Measurements from ENCODE around the gene ASPN. TPM values are rescaled to one million over a fixed set of nuclear protein-coding genes. Genes with fewer than 3 reads are reported as not detected.
A peak's percentile ranks its signal among the peaks of the same experiment; 100 is the strongest.

Gene ASPN
- 3.5 TPM for polyA plus RNA-seq (2013, experiment 1 of 2)
- 3.7 TPM for polyA plus RNA-seq (2013, experiment 2 of 2)

DNA sequence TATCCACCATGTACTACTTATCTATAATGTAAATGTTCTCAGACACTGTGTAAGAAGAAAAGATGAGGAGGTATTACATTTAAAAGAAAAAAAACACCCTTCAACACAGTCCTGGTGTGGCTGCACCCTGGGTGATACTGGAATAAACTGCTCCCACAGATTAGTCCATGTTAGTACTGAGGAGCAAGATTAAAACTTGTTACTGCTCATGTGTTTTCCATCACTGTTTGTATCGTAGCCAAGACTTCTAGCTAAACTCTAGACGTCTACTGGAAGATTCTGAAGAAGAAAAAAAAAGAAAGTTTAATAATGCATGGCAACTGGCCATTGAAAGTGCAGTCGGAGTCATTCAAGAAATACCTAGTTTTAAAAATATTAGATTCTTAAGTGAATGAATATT lies at the start of gene ASPN:
Gene ASPN, minus strand, starts transcription at position 178 of the 400 bp plus-strand sequence.
- peak within 1 kb of the TSS; percentile 90 to 95 for H3K18ac ChIP-seq (ENCODE audit: low read depth in 1 of 2, low read length in 2 of 2)
- no peaks in the 10 kb centered on the region for H3K79me1 ChIP-seq (replicated peaks; ENCODE audit: low read length, poor library complexity, severe bottlenecking)
- no peak within 1 kb of the TSS for H2AFZ ChIP-seq (ENCODE audit: low read depth, low read length)
- H3K36me3 ChIP-seq (ENCODE audit: control insufficient read depth in 1 of 2, insufficient read depth in 2 of 2, low read depth in 1 of 2, low read length in 2 of 2), result no peaks in the 10 kb centered on the region
- no peak for DNase-seq
- H3K23ac ChIP-seq (ENCODE audit: low read length in 2 of 2), result no peak within 1 kb of the TSS
- peaks cover 3% of the 10 kb centered on the region for H3K4me1 ChIP-seq (ENCODE audit: control insufficient read depth, insufficient read depth, low read depth, low read length)
- no peak within 1 kb of the TSS for H4K91ac ChIP-seq (ENCODE audit: low read length)
- H4K8ac ChIP-seq (ENCODE audit: low read length), result no peak within 1 kb of the TSS
- no peak within 1 kb of the TSS for H3K27ac ChIP-seq (ENCODE audit: low read length, poor library complexity, severe bottlenecking)
- H2BK15ac ChIP-seq (ENCODE audit: low read depth, poor library complexity, severe bottlenecking), result no peak within 1 kb of the TSS
- H3K14ac ChIP-seq (ENCODE audit: low read length in 2 of 2), result no peak within 1 kb of the TSS
- no peak within 1 kb of the TSS for H2BK5ac ChIP-seq (ENCODE audit: low read depth, low read length, poor library complexity, severe bottlenecking)
- peak within 1 kb of the TSS in 1 of 2 experiments; percentile 65 for H3K4me3 ChIP-seq (ENCODE audit: insufficient read depth in 1 of 2, low read depth in 1 of 2, low read length in 2 of 2)
- H2BK120ac ChIP-seq (ENCODE audit: low read depth, low read length), result no peak within 1 kb of the TSS
- no peaks in the 10 kb centered on the region for H3K27me3 ChIP-seq (ENCODE audit: control insufficient read depth in 1 of 2, insufficient read depth in 1 of 2, low read length in 2 of 2)
- WGBS, result 100% methylated on average over 2 of the region's 3 CpGs
- no peak within 1 kb of the TSS for H2AK5ac ChIP-seq (ENCODE audit: low read length, severe bottlenecking)
- peak within 1 kb of the TSS in 1 of 2 experiments; percentile 95 for H3K4ac ChIP-seq (ENCODE audit: low read depth in 1 of 2, low read length in 2 of 2)
- H3K9ac ChIP-seq (ENCODE audit: low read length), result peak within 1 kb of the TSS; percentile 88
- peak within 1 kb of the TSS in 1 of 2 experiments; percentile 97 for H2BK12ac ChIP-seq (ENCODE audit: low read length in 2 of 2)
- H3K4me2 ChIP-seq (ENCODE audit: low read length, poor library complexity, severe bottlenecking), result no peak within 1 kb of the TSS
- H3K9me3 ChIP-seq (ENCODE audit: control insufficient read depth, low read length), result no peaks in the 10 kb centered on the region

DNA sequence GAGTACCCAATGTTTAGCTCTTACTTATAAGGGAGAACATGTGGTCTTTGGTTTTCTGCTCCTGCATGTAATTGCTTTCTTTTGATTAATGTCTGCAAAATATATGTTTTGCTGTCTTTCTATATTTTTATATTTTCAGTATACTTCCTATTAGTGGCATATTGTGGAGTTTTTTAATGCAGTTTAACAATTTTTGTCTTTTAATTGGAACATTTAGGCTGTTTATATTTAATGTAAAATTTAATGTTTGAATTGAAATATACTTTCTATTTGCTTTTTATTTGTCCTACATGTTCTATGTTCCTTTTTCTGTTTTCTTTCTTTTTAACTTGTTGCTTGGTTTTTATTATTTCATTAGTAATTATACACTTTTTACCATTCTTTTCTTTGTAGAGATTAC lies 48.6 kb upstream of the ASPN start:
- Histone ChIP-seq H3K9ac (ENCODE audit: low read length) (no peak overlapping the region), H2BK120ac (ENCODE audit: low read depth, low read length) (no peak overlapping the region), H3K18ac (ENCODE audit: low read depth in 1 of 2, low read length in 2 of 2) (no peak overlapping the region), H2BK12ac (ENCODE audit: low read length in 2 of 2) (no peak overlapping the region), H2AK5ac (ENCODE audit: low read length, severe bottlenecking) (no peak overlapping the region), H3K36me3 (ENCODE audit: control insufficient read depth in 1 of 2, insufficient read depth in 2 of 2, low read depth in 1 of 2, low read length in 2 of 2) (no peaks in the 10 kb centered on the region), H3K4me2 (ENCODE audit: low read length, poor library complexity, severe bottlenecking) (no peak overlapping the region), H3K23ac (ENCODE audit: low read length in 2 of 2) (no peak overlapping the region), H3K14ac (ENCODE audit: low read length in 2 of 2) (no peak overlapping the region), H2BK5ac (ENCODE audit: low read depth, low read length, poor library complexity, severe bottlenecking) (no peak overlapping the region), H2BK15ac (ENCODE audit: low read depth, poor library complexity, severe bottlenecking) (no peak overlapping the region), H4K91ac (ENCODE audit: low read length) (no peak overlapping the region), H3K4me3 (ENCODE audit: insufficient read depth in 1 of 2, low read depth in 1 of 2, low read length in 2 of 2) (no peak overlapping the region), H3K4me1 (ENCODE audit: control insufficient read depth, insufficient read depth, low read depth, low read length) (peaks cover 1% of the 10 kb centered on the region), H3K4ac (ENCODE audit: low read depth in 1 of 2, low read length in 2 of 2) (no peak overlapping the region), H4K8ac (ENCODE audit: low read length) (no peak overlapping the region), H3K79me1 (replicated peaks; ENCODE audit: low read length, poor library complexity, severe bottlenecking) (no peaks in the 10 kb centered on the region), H2AFZ (ENCODE audit: low read depth, low read length) (no peak overlapping the region), H3K27me3 (ENCODE audit: control insufficient read depth in 1 of 2, insufficient read depth in 1 of 2, low read length in 2 of 2) (no peaks in the 10 kb centered on the region), H3K27ac (ENCODE audit: low read length, poor library complexity, severe bottlenecking) (no peak overlapping the region), H3K9me3 (ENCODE audit: control insufficient read depth, low read length) (no peaks in the 10 kb centered on the region)
- no peak for DNase-seq

DNA sequence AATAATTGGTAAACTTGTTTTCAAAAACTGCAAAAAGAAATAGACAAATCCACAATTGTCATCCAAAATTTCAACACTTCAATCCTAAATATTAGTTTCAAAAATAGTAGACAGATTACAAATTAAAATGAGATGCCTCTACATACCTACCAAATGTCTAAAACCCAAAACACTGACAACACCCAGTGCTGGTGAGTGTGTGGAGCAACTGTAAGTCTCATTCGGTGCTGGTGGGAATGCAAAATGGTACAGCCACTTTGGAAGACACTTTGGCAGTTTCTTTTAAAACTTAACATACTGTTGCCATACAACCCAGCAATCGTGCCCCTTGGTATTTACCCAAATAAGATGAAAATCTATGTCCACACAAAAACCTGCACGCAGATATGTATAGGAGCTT lies 46.8 kb upstream of the ASPN start:
- H4K8ac ChIP-seq (ENCODE audit: low read length), result no peak overlapping the region
- H2BK5ac ChIP-seq (ENCODE audit: low read depth, low read length, poor library complexity, severe bottlenecking), result no peak overlapping the region
- no peaks in the 10 kb centered on the region for H3K27me3 ChIP-seq (ENCODE audit: control insufficient read depth in 1 of 2, insufficient read depth in 1 of 2, low read length in 2 of 2)
- no peak overlapping the region for H3K4me2 ChIP-seq (ENCODE audit: low read length, poor library complexity, severe bottlenecking)
- H2BK12ac ChIP-seq (ENCODE audit: low read length in 2 of 2), result no peak overlapping the region
- H3K9me3 ChIP-seq (ENCODE audit: control insufficient read depth, low read length), result no peaks in the 10 kb centered on the region
- H3K9ac ChIP-seq (ENCODE audit: low read length), result no peak overlapping the region
- no peaks in the 10 kb centered on the region for H3K79me1 ChIP-seq (replicated peaks; ENCODE audit: low read length, poor library complexity, severe bottlenecking)
- no peak overlapping the region for H3K4ac ChIP-seq (ENCODE audit: low read depth in 1 of 2, low read length in 2 of 2)
- no peak overlapping the region for H3K23ac ChIP-seq (ENCODE audit: low read length in 2 of 2)
- no peak overlapping the region for H2BK120ac ChIP-seq (ENCODE audit: low read depth, low read length)
- no peak overlapping the region for H3K27ac ChIP-seq (ENCODE audit: low read length, poor library complexity, severe bottlenecking)
- H3K18ac ChIP-seq (ENCODE audit: low read depth in 1 of 2, low read length in 2 of 2), result no peak overlapping the region
- H3K4me1 ChIP-seq (ENCODE audit: control insufficient read depth, insufficient read depth, low read depth, low read length), result no peaks in the 10 kb centered on the region
- H2AFZ ChIP-seq (ENCODE audit: low read depth, low read length), result no peak overlapping the region
- no peak for DNase-seq
- H3K36me3 ChIP-seq (ENCODE audit: control insufficient read depth in 1 of 2, insufficient read depth in 2 of 2, low read depth in 1 of 2, low read length in 2 of 2), result no peaks in the 10 kb centered on the region
- no peak overlapping the region for H3K4me3 ChIP-seq (ENCODE audit: insufficient read depth in 1 of 2, low read depth in 1 of 2, low read length in 2 of 2)
- no peak overlapping the region for H3K14ac ChIP-seq (ENCODE audit: low read length in 2 of 2)
- no peak overlapping the region for H2AK5ac ChIP-seq (ENCODE audit: low read length, severe bottlenecking)
- no peak overlapping the region for H4K91ac ChIP-seq (ENCODE audit: low read length)
- H2BK15ac ChIP-seq (ENCODE audit: low read depth, poor library complexity, severe bottlenecking), result no peak overlapping the region
- 100% methylated on average over 1 of the region's 3 CpGs for WGBS

DNA sequence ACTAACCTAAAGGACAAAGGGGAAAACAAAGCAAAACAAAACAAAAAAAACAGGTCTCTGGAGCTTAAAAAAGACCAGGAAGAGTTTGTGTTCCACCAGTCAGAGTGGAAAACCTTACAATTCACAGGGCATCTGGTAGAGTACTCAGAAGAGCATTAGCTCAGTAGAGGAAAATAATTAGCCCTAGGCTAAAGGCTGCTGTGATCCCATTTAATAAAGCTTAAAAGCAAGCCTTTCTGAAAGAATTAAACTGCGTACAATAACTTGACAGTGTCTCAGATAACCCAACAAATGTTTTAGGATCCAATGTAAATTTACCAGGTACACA lies 46.2 kb upstream of the ASPN start:
- Histone ChIP-seq H3K27me3 (ENCODE audit: control insufficient read depth in 1 of 2, insufficient read depth in 1 of 2, low read length in 2 of 2) (no peaks in the 10 kb centered on the region), H4K91ac (ENCODE audit: low read length) (no peak overlapping the region), H3K18ac (ENCODE audit: low read depth in 1 of 2, low read length in 2 of 2) (no peak overlapping the region), H3K4me2 (ENCODE audit: low read length, poor library complexity, severe bottlenecking) (no peak overlapping the region), H3K4me3 (ENCODE audit: insufficient read depth in 1 of 2, low read depth in 1 of 2, low read length in 2 of 2) (no peak overlapping the region), H2AK5ac (ENCODE audit: low read length, severe bottlenecking) (no peak overlapping the region), H3K36me3 (ENCODE audit: control insufficient read depth in 1 of 2, insufficient read depth in 2 of 2, low read depth in 1 of 2, low read length in 2 of 2) (no peaks in the 10 kb centered on the region), H3K23ac (ENCODE audit: low read length in 2 of 2) (no peak overlapping the region), H2AFZ (ENCODE audit: low read depth, low read length) (no peak overlapping the region), H3K79me1 (replicated peaks; ENCODE audit: low read length, poor library complexity, severe bottlenecking) (no peaks in the 10 kb centered on the region), H3K14ac (ENCODE audit: low read length in 2 of 2) (no peak overlapping the region), H2BK12ac (ENCODE audit: low read length in 2 of 2) (no peak overlapping the region), H3K9me3 (ENCODE audit: control insufficient read depth, low read length) (no peaks in the 10 kb centered on the region), H2BK120ac (ENCODE audit: low read depth, low read length) (no peak overlapping the region), H3K4me1 (ENCODE audit: control insufficient read depth, insufficient read depth, low read depth, low read length) (no peaks in the 10 kb centered on the region), H3K27ac (ENCODE audit: low read length, poor library complexity, severe bottlenecking) (no peak overlapping the region), H3K4ac (ENCODE audit: low read depth in 1 of 2, low read length in 2 of 2) (no peak overlapping the region), H3K9ac (ENCODE audit: low read length) (no peak overlapping the region), H2BK15ac (ENCODE audit: low read depth, poor library complexity, severe bottlenecking) (no peak overlapping the region), H4K8ac (ENCODE audit: low read length) (no peak overlapping the region), H2BK5ac (ENCODE audit: low read depth, low read length, poor library complexity, severe bottlenecking) (no peak overlapping the region)
- WGBS, result no CpG with 5 or more reads among the region's 1 CpG
- no peak for DNase-seq

Data from mesenchymal stem cell (in vitro differentiated cells and primary cell).